Stimulated activated naive CD8-positive, alpha-beta T cell treated with anti-CD3 and anti-CD28 coated beads, Interleukin-15, Interleukin-2, amounts not matched to agents 100 U/mL and 50 U/mL, for 24 hours (primary cell): ENCODE results near the gene FHL1.

Experiments used
- ATAC-seq: fragments of 150-1000 bp; cut with Tn5 transposase; one replicate; pipeline ENCODE4 v1.10.0; 2021
- DNase-seq: peaks from one replicate; pipeline ENCODE4 v3.0.0; 2021

FHL1 gene

DNA sequence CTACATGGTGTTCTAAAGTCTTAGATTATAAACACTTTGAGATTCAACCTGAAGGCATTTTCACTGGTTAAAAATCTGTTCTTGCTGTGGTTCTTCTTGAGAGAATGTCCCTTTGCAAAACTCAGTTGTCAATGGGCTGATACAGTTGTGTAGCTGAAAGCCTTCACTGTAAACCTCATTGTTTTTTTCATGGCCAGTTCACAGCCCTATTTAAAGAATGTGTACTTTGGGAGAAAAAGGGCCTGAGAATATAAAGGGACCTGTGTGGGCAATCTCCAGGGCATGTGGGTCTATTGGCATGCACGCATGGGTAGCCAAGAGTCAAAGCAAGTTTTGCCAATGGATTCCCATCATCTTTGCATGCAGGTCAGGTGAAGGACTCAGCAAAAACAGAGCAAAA, 111.6 kb downstream of the FHL1 start:
- ATAC-seq (no peak), DNase-seq (no peak)

- DNase-seq (no peak), ATAC-seq (peak; percentile 66)
Measured at GRCh38 chrX:136259543-136259942, 112.2 kb downstream of the FHL1 start.

- no peak for DNase-seq
- no peak for ATAC-seq
Measured at GRCh38 chrX:136260776-136261175, 113.4 kb downstream of the FHL1 start.
